CD4-positive, alpha-beta T cell treated with Interleukin-15 for 1 hour (primary cell): ENCODE results near the gene ARHGEF28.

Experiments
- DNase-seq: peaks from one replicate; pipeline ENCODE4 v3.0.0-alpha.2; 2020

ARHGEF28 gene

GRCh38 chr5:73747696-73748380 lies 121.8 kb downstream of the ARHGEF28 start:
- DNase-seq, result no peak

- no peak for DNase-seq
Measured at GRCh38 chr5:73748510-73749400, 122.8 kb downstream of the ARHGEF28 start.

- DNase-seq, result no peak
Measured at GRCh38 chr5:73749485-73750270, 123.7 kb downstream of the ARHGEF28 start.

GRCh38 chr5:73751254-73751914 lies 125.4 kb downstream of the ARHGEF28 start:
- no peak for DNase-seq

- no peak for DNase-seq
Measured at GRCh38 chr5:73754254-73754653, 128.3 kb downstream of the ARHGEF28 start.

- no peak for DNase-seq
Measured at GRCh38 chr5:73757416-73757815, 131.4 kb downstream of the ARHGEF28 start.

GRCh38 chr5:73759771-73760170 lies 133.8 kb downstream of the ARHGEF28 start:
- DNase-seq, result no peak

- DNase-seq, result no peak
Measured at GRCh38 chr5:73763300-73764032, 137.5 kb downstream of the ARHGEF28 start.

GRCh38 chr5:73764586-73764985 lies 138.6 kb downstream of the ARHGEF28 start:
- no peak for DNase-seq

- no peak for DNase-seq
Measured at GRCh38 chr5:73764996-73765395, 139.0 kb downstream of the ARHGEF28 start.

- DNase-seq, result no peak
Measured at GRCh38 chr5:73766902-73767301, 140.9 kb downstream of the ARHGEF28 start.

- no peak for DNase-seq
Measured at GRCh38 chr5:73770172-73771025, 144.4 kb downstream of the ARHGEF28 start.

GRCh38 chr5:73774924-73775323 lies 148.9 kb downstream of the ARHGEF28 start:
- DNase-seq, result no peak

- DNase-seq, result no peak
Measured at GRCh38 chr5:73776405-73776804, 150.4 kb downstream of the ARHGEF28 start.

GRCh38 chr5:73777192-73777591 lies 151.2 kb downstream of the ARHGEF28 start:
- no peak for DNase-seq

- DNase-seq, result no peak
Measured at GRCh38 chr5:73780302-73781080, 154.5 kb downstream of the ARHGEF28 start.

GRCh38 chr5:73781107-73781768 lies 155.2 kb downstream of the ARHGEF28 start:
- no peak for DNase-seq

- DNase-seq, result no peak
Measured at GRCh38 chr5:73783828-73784227, 157.8 kb downstream of the ARHGEF28 start.

GRCh38 chr5:73786043-73786831 lies 160.2 kb downstream of the ARHGEF28 start:
- no peak for DNase-seq
